HEK293 (cell line): Measurements from ENCODE around the gene C2orf74.

Experiments
- FEZF1 ChIP-seq: fragments of 450-650 bp; formaldehyde crosslinking; IDR thresholded peaks from 2 replicates; pipeline ENCODE4 v1.5.1; 2016; ENCODE audit warnings: missing biosample characterization, missing genetic modification characterization
- GFI1B ChIP-seq: fragments of 450-650 bp; formaldehyde crosslinking; IDR thresholded peaks from 2 replicates; pipeline ENCODE4 v1.5.1; 2016; ENCODE audit warnings: missing biosample characterization, missing genetic modification characterization
- GLIS1 ChIP-seq: fragments of 450-650 bp; formaldehyde crosslinking; IDR thresholded peaks from 2 replicates; pipeline ENCODE4 v1.5.1; 2016; ENCODE audit warnings: missing biosample characterization, missing genetic modification characterization
- HOXC10 ChIP-seq: sonication (generic); formaldehyde crosslinking; IDR thresholded peaks from 2 replicates; pipeline ENCODE4 v1.8.1; 2023; ENCODE audit warnings: mild to moderate bottlenecking, missing genetic modification reagents
- IKZF3 ChIP-seq: fragments of 450-650 bp; IDR thresholded peaks from 2 replicates; pipeline ENCODE4 v1.5.0; 2018; ENCODE audit warnings: missing biosample characterization, mild to moderate bottlenecking, missing genetic modification characterization, moderate library complexity
- PRDM1 ChIP-seq: fragments of 450-650 bp; formaldehyde crosslinking; IDR thresholded peaks from 2 replicates; pipeline ENCODE4; 2016; ENCODE audit warnings: missing biosample characterization, missing genetic modification characterization
- REPIN1 ChIP-seq: fragments of 450-650 bp; formaldehyde crosslinking; IDR thresholded peaks from 2 replicates; pipeline ENCODE4 v1.5.1; 2017; ENCODE audit warnings: missing biosample characterization, missing genetic modification characterization, low read depth
- SALL2 ChIP-seq: fragments of 450-650 bp; formaldehyde crosslinking; IDR thresholded peaks from 2 replicates; pipeline ENCODE4 v1.5.0; 2017; ENCODE audit warnings: missing biosample characterization, mild to moderate bottlenecking, missing genetic modification characterization, borderline replicate concordance
- SCRT2 ChIP-seq: fragments of 450-650 bp; formaldehyde crosslinking; IDR thresholded peaks from 2 replicates; pipeline ENCODE4 v1.5.1; 2016; ENCODE audit warnings: missing biosample characterization, missing genetic modification characterization
- YY1 ChIP-seq: fragments of 450-650 bp; formaldehyde crosslinking; IDR thresholded peaks from 2 replicates; pipeline ENCODE4 v1.5.1; 2018; ENCODE audit warnings: missing biosample characterization, missing genetic modification characterization
- YY2 ChIP-seq: fragments of 450-650 bp; formaldehyde crosslinking; IDR thresholded peaks from 2 replicates; pipeline ENCODE4 v1.5.1; 2016; ENCODE audit warnings: missing biosample characterization, missing genetic modification characterization
- ZBTB20 ChIP-seq: fragments of 450-650 bp; formaldehyde crosslinking; IDR thresholded peaks from 2 replicates; pipeline ENCODE4 v1.5.1; 2016; ENCODE audit warnings: missing biosample characterization, missing genetic modification characterization
- ZBTB49 ChIP-seq: fragments of 450-650 bp; formaldehyde crosslinking; IDR thresholded peaks from 2 replicates; pipeline ENCODE4 v1.5.1; 2016; ENCODE audit warnings: missing biosample characterization, missing genetic modification characterization, low read depth
- ZNF121 ChIP-seq: fragments of 450-650 bp; formaldehyde crosslinking; IDR thresholded peaks from 2 replicates; pipeline ENCODE4 v1.5.1; 2016; ENCODE audit warnings: missing biosample characterization, missing genetic modification characterization
- ZNF132 ChIP-seq: fragments of 450-650 bp; formaldehyde crosslinking; IDR thresholded peaks from 2 replicates; pipeline ENCODE4 v1.5.1; 2017; ENCODE audit warnings: missing biosample characterization, missing genetic modification characterization, borderline replicate concordance
- ZNF157 ChIP-seq: fragments of 450-650 bp; formaldehyde crosslinking; IDR thresholded peaks from 2 replicates; pipeline ENCODE4 v1.5.1; 2016; ENCODE audit warnings: missing biosample characterization, missing genetic modification characterization
- ZNF174 ChIP-seq: fragments of 450-650 bp; formaldehyde crosslinking; IDR thresholded peaks from 2 replicates; pipeline ENCODE4 v1.5.0; 2017; ENCODE audit warnings: missing biosample characterization, mild to moderate bottlenecking, missing genetic modification characterization
- ZNF184 ChIP-seq: fragments of 450-650 bp; IDR thresholded peaks from 2 replicates; pipeline ENCODE4 v1.5.1; 2018; ENCODE audit warnings: missing biosample characterization, mild to moderate bottlenecking, missing genetic modification characterization
- ZNF2 ChIP-seq: fragments of 450-650 bp; formaldehyde crosslinking; IDR thresholded peaks from 2 replicates; pipeline ENCODE4 v1.5.1; 2016; ENCODE audit warnings: missing biosample characterization, missing genetic modification characterization
- ZNF239 ChIP-seq: fragments of 450-650 bp; formaldehyde crosslinking; IDR thresholded peaks from 2 replicates; pipeline ENCODE4 v1.5.1; 2016; ENCODE audit warnings: missing biosample characterization, missing genetic modification characterization
- ZNF274 ChIP-seq, 2 experiments: fragments of 200-500 bp in 1 of 2; fragments of 450-650 bp in 1 of 2; sonication (Bioruptor generic) in 1 of 2; formaldehyde crosslinking in 1 of 2; IDR thresholded peaks; 2 replicates each; pipeline versions ENCODE4 v1.5.1 to v1.6.1; 2014 to 2016; ENCODE audit warnings: borderline replicate concordance in 1 of 2, inconsistent platforms in 1 of 2, low read length in 1 of 2, missing biosample characterization in 1 of 2, missing genetic modification characterization in 1 of 2
- ZNF311 ChIP-seq: fragments of 450-650 bp; formaldehyde crosslinking; IDR thresholded peaks from 2 replicates; pipeline ENCODE4 v1.5.1; 2017; ENCODE audit warnings: missing biosample characterization, missing genetic modification characterization, borderline replicate concordance
- ZNF324 ChIP-seq: fragments of 450-650 bp; formaldehyde crosslinking; IDR thresholded peaks from 2 replicates; pipeline ENCODE4 v1.5.1; 2016; ENCODE audit warnings: missing biosample characterization, missing genetic modification characterization
- ZNF366 ChIP-seq: fragments of 450-650 bp; formaldehyde crosslinking; conservative IDR thresholded peaks from 2 replicates; pipeline ENCODE4 v1.5.1; 2016; ENCODE audit warnings: missing biosample characterization, missing genetic modification characterization
- ZNF398 ChIP-seq: fragments of 450-650 bp; formaldehyde crosslinking; IDR thresholded peaks from 2 replicates; pipeline ENCODE4 v1.5.1; 2017; ENCODE audit warnings: missing biosample characterization, missing genetic modification characterization
- ZNF404 ChIP-seq: fragments of 450-650 bp; formaldehyde crosslinking; IDR thresholded peaks from 2 replicates; pipeline ENCODE4 v1.5.1; 2017; ENCODE audit warnings: missing biosample characterization, missing genetic modification characterization
- ZNF423 ChIP-seq: fragments of 450-650 bp; formaldehyde crosslinking; IDR thresholded peaks from 2 replicates; pipeline ENCODE4 v1.5.1; 2016; ENCODE audit warnings: missing biosample characterization, missing genetic modification characterization
- ZNF48 ChIP-seq: fragments of 450-650 bp; formaldehyde crosslinking; IDR thresholded peaks from 2 replicates; pipeline ENCODE4 v1.5.1; 2016; ENCODE audit warnings: missing biosample characterization, missing genetic modification characterization
- ZNF488 ChIP-seq: fragments of 450-650 bp; formaldehyde crosslinking; IDR thresholded peaks from 2 replicates; pipeline ENCODE4 v1.5.1; 2016; ENCODE audit warnings: missing biosample characterization, missing genetic modification characterization
- ZNF521 ChIP-seq: fragments of 450-650 bp; formaldehyde crosslinking; IDR thresholded peaks from 2 replicates; pipeline ENCODE4 v1.5.1; 2017; ENCODE audit warnings: missing biosample characterization, mild to moderate bottlenecking, missing genetic modification characterization
- ZNF530 ChIP-seq: fragments of 450-650 bp; formaldehyde crosslinking; IDR thresholded peaks from 2 replicates; pipeline ENCODE4 v1.5.1; 2016; ENCODE audit warnings: low read depth, missing biosample characterization, missing genetic modification characterization
- ZNF610 ChIP-seq: fragments of 450-650 bp; formaldehyde crosslinking; IDR thresholded peaks from 2 replicates; pipeline ENCODE4 v1.5.1; 2016; ENCODE audit warnings: missing biosample characterization, missing genetic modification characterization, borderline replicate concordance
- ZNF623 ChIP-seq: fragments of 450-650 bp; formaldehyde crosslinking; IDR thresholded peaks from 2 replicates; pipeline ENCODE4 v1.5.1; 2016; ENCODE audit warnings: missing biosample characterization, missing genetic modification characterization
- ZNF658 ChIP-seq: fragments of 450-650 bp; formaldehyde crosslinking; IDR thresholded peaks from 2 replicates; pipeline ENCODE4; 2016; ENCODE audit warnings: missing biosample characterization, missing genetic modification characterization
- ZNF76 ChIP-seq: fragments of 450-650 bp; formaldehyde crosslinking; IDR thresholded peaks from 2 replicates; pipeline ENCODE4; 2016; ENCODE audit warnings: low read depth, missing biosample characterization, missing genetic modification characterization, borderline replicate concordance
- ZNF776 ChIP-seq: fragments of 450-650 bp; formaldehyde crosslinking; IDR thresholded peaks from 2 replicates; pipeline ENCODE4 v1.5.0; 2017; ENCODE audit warnings: missing biosample characterization, missing genetic modification characterization, borderline replicate concordance

The C2orf74 gene

GRCh38 chr2:61176755-61177726, 15.1 kb downstream of the C2orf74 start (continued):
- TF ChIP-seq HOXC10 (no peak), SALL2 (tag by site-specific recombination) (no peak), ZNF121 (tag by site-specific recombination) (peak; percentile 37; the same call in 1 of the 2 replicates), ZNF776 (tag by site-specific recombination) (no peak), ZNF174 (no peak), SCRT2 (tag by site-specific recombination) (0 out of 2 replicates have a peak, but pooled peaks have one; percentile 34), IKZF3 (tag by site-specific recombination) (peak; percentile 28; the same call in 1 of the 2 replicates), ZNF610 (tag by site-specific recombination) (no peak), FEZF1 (tag by site-specific recombination) (0 out of 2 replicates have a peak, but pooled peaks have one; percentile 14), ZNF488 (tag by site-specific recombination) (no peak), GLIS1 (tag by site-specific recombination) (no peak; the same call in 1 of the 2 replicates), ZNF184 (tag by site-specific recombination) (no peak), ZNF398 (tag by site-specific recombination) (no peak), ZNF274 (IDR thresholded peaks at IDR 0.05; ENCODE audit: low read length) (no peak), ZNF274 (tag by site-specific recombination; IDR thresholded peaks at IDR 0.05; ENCODE audit: borderline replicate concordance) (no peak), ZNF132 (tag by site-specific recombination) (no peak), ZNF157 (no peak), ZNF530 (tag by site-specific recombination) (no peak), ZNF76 (tag by site-specific recombination) (peak; percentile 72; the same call in 1 of the 2 replicates), ZNF658 (tag by site-specific recombination) (no peak), ZNF623 (0 out of 2 replicates have a peak, but pooled peaks have one; percentile 8), PRDM1 (tag by site-specific recombination) (no peak), ZNF324 (0 out of 2 replicates have a peak, but pooled peaks have one; percentile 67), YY2 (tag by site-specific recombination) (no peak), ZBTB20 (peak; percentile 69; the same call in 1 of the 2 replicates), ZNF2 (peak; percentile 73), ZNF366 (tag by site-specific recombination) (peak; percentile 64), ZNF48 (tag by site-specific recombination) (no peak), ZNF521 (no peak), REPIN1 (tag by site-specific recombination) (no peak), ZNF404 (no peak), ZNF423 (peak; percentile 30; the same call in 1 of the 2 replicates), YY1 (tag by site-specific recombination) (0 out of 2 replicates have a peak, but pooled peaks have one; percentile 26), ZNF239 (tag by site-specific recombination) (no peak), GFI1B (tag by site-specific recombination) (0 out of 2 replicates have a peak, but pooled peaks have one; percentile 30), ZNF311 (no peak), ZBTB49 (tag by site-specific recombination) (no peak)
